ENCODE results near the gene KPRP.

KPRP gene

GRCh38 chr1:152774875-152775274 is 17.1 kb downstream of the KPRP start, which contains the start of gene LCE1F:
Gene LCE1F (plus strand): TSS chr1:152775140. CDS start chr1:152776372, 1,232 bp downstream.
- no peak for FAIRE-seq

GRCh38 chr1:152776361-152776760 is 18.5 kb downstream of the KPRP start:
- FAIRE-seq = no peak

DNA sequence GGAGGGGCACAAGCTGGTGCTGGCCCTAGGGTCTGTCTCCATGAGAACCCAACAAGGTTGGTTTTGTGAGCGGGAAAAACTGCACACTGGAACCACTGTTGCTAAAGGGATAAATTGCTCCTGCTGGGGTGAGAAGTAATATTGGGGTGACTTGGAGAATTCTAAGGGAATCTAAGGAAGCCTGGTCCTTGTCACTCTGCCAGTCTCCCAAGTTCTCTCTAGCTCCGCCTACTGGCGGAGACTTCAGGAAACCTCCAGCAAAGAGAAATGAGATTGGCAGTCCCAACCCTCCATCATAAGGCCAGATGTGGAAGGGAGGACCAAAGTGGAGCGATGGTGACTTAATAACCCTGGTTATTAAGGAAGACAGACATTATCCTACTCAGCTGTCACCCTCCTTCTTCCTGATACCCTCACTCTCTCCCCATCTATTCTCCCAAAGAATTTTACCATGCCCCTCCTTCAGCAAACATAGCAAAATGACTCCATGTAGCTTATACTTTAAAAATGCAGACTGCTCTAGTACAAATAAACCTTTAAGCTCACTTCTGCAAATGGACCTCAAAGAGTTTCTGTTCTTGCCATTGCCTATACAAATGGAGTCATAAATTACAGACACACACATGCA is 19.8 kb downstream of the KPRP start:
- no peak for FAIRE-seq

GRCh38 chr1:152783095-152783494 is 25.3 kb downstream of the KPRP start:
- no peak for FAIRE-seq

DNA sequence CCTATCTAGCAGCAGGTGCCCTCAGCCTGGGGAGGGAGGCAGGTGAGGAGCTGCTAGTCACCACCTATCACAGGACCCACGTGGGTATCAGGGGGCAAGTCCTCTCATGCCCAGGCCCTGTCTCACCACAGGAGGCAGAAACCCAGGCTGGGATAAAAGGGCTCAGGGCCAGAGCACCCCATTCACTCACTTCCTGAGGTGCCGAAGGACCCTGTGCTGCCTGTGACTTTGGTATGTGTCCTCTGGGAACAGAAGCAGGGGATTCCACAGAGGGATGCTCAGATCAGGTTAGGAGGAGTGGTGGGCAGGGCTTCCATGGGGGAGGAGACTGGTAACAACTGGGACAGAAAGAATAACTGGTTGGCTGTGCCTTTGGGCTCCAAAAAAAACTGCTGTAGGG is 28.3 kb downstream of the KPRP start, which contains the start of gene LCE1E:
Gene LCE1E (plus strand): TSS at position 181 of the 400 bp plus-strand sequence. CDS start 1,043 bp downstream, outside the sequence.
- FAIRE-seq = no peak

DNA sequence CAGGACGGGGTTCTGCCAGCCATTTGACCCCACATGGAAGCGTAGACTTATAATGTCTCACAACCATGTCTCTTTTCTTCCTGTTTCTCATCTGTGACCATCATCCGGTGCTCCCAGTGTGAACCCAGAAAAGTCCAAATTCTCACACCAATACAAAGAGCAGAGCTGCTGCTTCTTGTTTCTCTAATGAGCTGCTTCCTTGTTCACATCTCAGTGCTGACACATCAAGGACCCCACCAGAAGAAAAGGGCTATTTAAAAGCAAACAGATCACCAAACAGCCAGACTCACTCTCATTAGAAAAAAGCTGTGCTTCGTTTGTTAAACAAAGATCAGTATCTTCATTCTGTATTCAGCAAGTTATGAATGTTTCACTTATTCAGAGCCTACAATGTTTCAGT is 37.9 kb downstream of the KPRP start:
- no peak for FAIRE-seq

GRCh38 chr1:152796421-152796820 is 38.6 kb downstream of the KPRP start, which contains the start of gene LCE1D:
Gene LCE1D (plus strand): TSS chr1:152796721. CDS start chr1:152797795, 1,074 bp downstream.
- no peak for FAIRE-seq

- FAIRE-seq = no peak
These were observed 43.5 kb downstream of the KPRP start for GRCh38 chr1:152801333-152801732.

DNA sequence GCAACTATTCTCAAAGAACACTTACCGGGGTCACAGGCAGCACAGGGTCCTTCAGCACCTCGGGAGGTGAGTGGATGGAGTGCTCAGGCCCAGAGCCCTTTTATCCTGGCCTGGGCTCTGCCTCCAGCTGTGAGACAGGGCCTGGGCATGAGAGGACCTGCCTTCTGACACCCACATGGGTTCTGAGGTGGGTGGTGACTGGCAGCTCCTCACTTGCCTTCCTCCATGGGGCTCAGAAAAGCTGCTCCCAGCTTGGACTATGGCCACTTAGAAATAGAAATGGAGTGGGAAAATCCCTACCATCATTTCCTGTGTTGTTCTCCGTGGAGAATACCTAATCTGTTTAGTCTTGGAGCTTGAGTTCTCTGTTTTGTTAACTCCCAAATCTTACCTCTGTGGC is 48.8 kb downstream of the KPRP start, which contains the start of gene LCE1C:
Gene LCE1C (minus strand): TSS at position 76 of the 400 bp plus-strand sequence. CDS start 1,173 bp downstream, outside the sequence.
- FAIRE-seq = no peak

- FAIRE-seq = no peak
These were observed 53.2 kb downstream of the KPRP start for GRCh38 chr1:152811050-152811449.

Measured in endometrium (tissue), 2 donors.